K562 (cell line): ENCODE data around the gene ADCY4. TPM values are rescaled to one million over a fixed set of nuclear protein-coding genes. Genes with fewer than 3 reads are reported as not detected.

Experiments
- BRD4 ChIP-seq: fragments of 200-600 bp; sonication (generic); IDR thresholded peaks from 2 replicates; pipeline ENCODE4 v1.6.1; 2017; ENCODE audit warnings: inconsistent platforms
- GABPB1 ChIP-seq: sonication (generic); formaldehyde crosslinking; IDR thresholded peaks from 2 replicates; pipeline ENCODE4 v1.8.0; 2022; ENCODE audit warnings: mild to moderate bottlenecking, missing genetic modification reagents
- HNRNPLL ChIP-seq: fragments of 200-400 bp; formaldehyde crosslinking; IDR thresholded peaks from 2 replicates; pipeline ENCODE4 v1.6.1; 2017; ENCODE audit warnings: low read length, low read depth, mild to moderate bottlenecking; ENCODE audit not compliant: poor library complexity, severe bottlenecking
- KHSRP ChIP-seq: fragments of 450-650 bp; IDR thresholded peaks from 2 replicates; pipeline ENCODE4 v1.6.1; 2017
- MTA3 ChIP-seq: fragments of 450-650 bp; formaldehyde crosslinking; IDR thresholded peaks from 2 replicates; pipeline ENCODE4 v1.6.1; 2017; ENCODE audit warnings: mild to moderate bottlenecking, borderline replicate concordance
- MTF1 ChIP-seq: fragments of 250-450 bp; sonication (Bioruptor Pico); IDR thresholded peaks from 2 replicates; pipeline ENCODE4 v1.9.0; 2021; ENCODE audit warnings: moderate library complexity, mild to moderate bottlenecking, inconsistent platforms, borderline replicate concordance
- PTBP1 ChIP-seq: fragments of 200-400 bp; formaldehyde crosslinking; IDR thresholded peaks from 2 replicates; pipeline ENCODE4 v1.6.1; 2017; ENCODE audit warnings: low read depth, low read length
- RBFOX2 ChIP-seq: fragments of 200-400 bp; formaldehyde crosslinking; IDR thresholded peaks from 2 replicates; pipeline ENCODE4 v1.6.1; 2017; ENCODE audit warnings: low read depth, mild to moderate bottlenecking, low read length, moderate library complexity
- TRIM24 ChIP-seq, 2 experiments: fragments of 450-650 bp; IDR thresholded peaks; 2 replicates each; pipeline ENCODE4 v1.6.1; 2016
- TSC22D4 ChIP-seq: fragments of 450-650 bp; IDR thresholded peaks from 2 replicates; pipeline ENCODE4 v1.6.1; 2016; ENCODE audit warnings: missing genetic modification characterization, missing biosample characterization, control low read depth
- polyA plus RNA-seq, 8 experiments: library from polyadenylated mRNA; depleted of rRNA in 4 of 8; stranded (reverse) in 5 of 8; unstranded in 3 of 8; fragments of >200 nt; fragmentation: Nextera tagmentation in 2 of 8; fragmentation: Illumina TruSeq in 1 of 8; extraction: Ambion mirVana in 2 of 8; extraction: Trizol in 1 of 8; gene quantifications; 2 replicates each; pipeline versions ENCODE4 v1.2.1 to v1.2.3, GENCODE V29; 2011 to 2014; ENCODE audit warnings: inconsistent platforms in 1 of 8, missing spikeins in 1 of 8
- total RNA-seq, 7 experiments: library from RNA; depleted of rRNA in 6 of 7; stranded (reverse); fragments of >200 nt in 6 of 7; fragmentation: Illumina TruSeq in 2 of 7; extraction: Trizol in 2 of 7; gene quantifications; 2 replicates each; pipeline versions ENCODE4 v1.2.1 to v1.2.3, GENCODE V29; 2011 to 2021; ENCODE audit warnings: low replicate concordance in 1 of 7
- TF ChIP-seq, protein P1 (sequence below): sonication (generic); formaldehyde crosslinking; IDR thresholded peaks from 2 replicates; pipeline ENCODE4 v1.8.1; 2023; ENCODE audit warnings: mild to moderate bottlenecking, missing genetic modification reagents

ADCY4 gene
- total and polyA plus RNA-seq, 9 of the 15 experiments (the other 6 are each of a cell fraction or from before 2014, with no cell fraction given), result 0.04 to 0.31 (median 0.15) TPM; not detected in 2

DNA sequence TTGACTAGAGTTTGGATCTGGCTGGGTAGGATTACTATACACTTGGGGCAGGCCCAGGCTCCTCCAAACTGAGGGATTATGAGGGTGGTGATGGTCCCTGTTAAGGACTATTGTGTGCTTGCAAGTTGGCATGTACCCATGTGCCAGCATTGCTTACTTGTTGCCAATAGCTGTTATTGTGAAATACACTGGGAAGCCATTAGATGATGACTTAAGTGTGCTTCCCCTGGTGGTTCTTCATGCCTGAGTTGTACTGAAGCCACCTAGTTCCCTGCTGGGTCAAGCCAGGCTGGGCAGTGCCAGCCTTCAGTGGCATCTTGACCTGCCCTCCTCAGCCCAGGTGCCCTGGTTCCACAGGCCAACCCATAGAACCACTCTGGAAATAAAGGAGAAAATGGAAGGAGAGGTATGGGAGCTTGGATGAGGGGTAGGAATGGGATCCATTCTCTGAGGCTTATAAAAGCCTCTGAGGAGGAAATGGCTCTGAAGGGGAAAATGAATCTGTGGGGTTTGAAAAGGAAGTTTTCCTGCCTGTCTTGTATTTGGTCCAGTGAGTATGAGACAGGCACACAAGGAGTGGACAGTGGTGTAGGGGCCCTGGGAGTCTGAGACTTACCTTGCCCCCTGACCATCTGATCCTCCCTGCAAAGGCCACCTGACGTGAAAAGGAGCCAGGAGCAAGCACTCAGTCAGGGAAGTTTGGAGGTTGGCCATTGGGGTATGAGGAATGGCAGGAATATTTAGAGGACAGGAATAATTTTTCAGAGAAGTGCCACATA is 22.8 kb downstream of the ADCY4 start (continued):
- TF ChIP-seq, protein P1, sequence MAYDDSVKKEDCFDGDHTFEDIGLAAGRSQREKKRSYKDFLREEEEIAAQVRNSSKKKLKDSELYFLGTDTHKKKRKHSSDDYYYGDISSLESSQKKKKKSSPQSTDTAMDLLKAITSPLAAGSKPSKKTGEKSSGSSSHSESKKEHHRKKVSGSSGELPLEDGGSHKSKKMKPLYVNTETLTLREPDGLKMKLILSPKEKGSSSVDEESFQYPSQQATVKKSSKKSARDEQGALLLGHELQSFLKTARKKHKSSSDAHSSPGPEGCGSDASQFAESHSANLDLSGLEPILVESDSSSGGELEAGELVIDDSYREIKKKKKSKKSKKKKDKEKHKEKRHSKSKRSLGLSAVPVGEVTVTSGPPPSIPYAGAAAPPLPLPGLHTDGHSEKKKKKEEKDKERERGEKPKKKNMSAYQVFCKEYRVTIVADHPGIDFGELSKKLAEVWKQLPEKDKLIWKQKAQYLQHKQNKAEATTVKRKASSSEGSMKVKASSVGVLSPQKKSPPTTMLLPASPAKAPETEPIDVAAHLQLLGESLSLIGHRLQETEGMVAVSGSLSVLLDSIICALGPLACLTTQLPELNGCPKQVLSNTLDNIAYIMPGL (CRISPR knock-in tag), result no peak
- TF ChIP-seq GABPB1 (CRISPR knock-in tag), result no peak
- no peak for TF ChIP-seq PTBP1
- no peak for TF ChIP-seq TSC22D4 (tag)
- no peak for TF ChIP-seq HNRNPLL
- TF ChIP-seq TRIM24 (IDR thresholded peaks at IDR 0.05), result no peak
- TF ChIP-seq MTA3, result no peak
- TF ChIP-seq KHSRP, result no peak
- no peak for TF ChIP-seq RBFOX2
- TF ChIP-seq MTF1 (CRISPR knock-in tag), result no peak
- TF ChIP-seq BRD4, result no peak
- TF ChIP-seq, all 486 proteins: peak for 0
